Trophoblast cell (in vitro differentiated cells and primary cell): ENCODE data around the gene SFI1.
"Not testable (repeated sequence)": the region's sequence is repeated elsewhere in the genome, so short reads cannot be mapped to it uniquely, and the experiment has no call there.

Source experiments
- DNase-seq, 2 donors: peaks; one replicate each; pipeline ENCODE4 v3.0.0-alpha.2; 2016
- H2AFZ ChIP-seq: 2 replicates; pipeline ENCODE4 v1.6.1; 2013; ENCODE audit warnings: low read length, moderate library complexity, mild to moderate bottlenecking; ENCODE audit not compliant: insufficient read depth, poor library complexity
- H2AK5ac ChIP-seq: 2 replicates; pipeline ENCODE4 v1.6.1; 2013; ENCODE audit warnings: mild to moderate bottlenecking, low read length
- H2BK120ac ChIP-seq: 2 replicates; pipeline ENCODE4 v1.6.1; 2013; ENCODE audit warnings: low read length, mild to moderate bottlenecking, moderate library complexity; ENCODE audit not compliant: insufficient read depth, poor library complexity
- H2BK12ac ChIP-seq: 2 replicates; pipeline ENCODE4 v1.6.1; 2013; ENCODE audit warnings: mild to moderate bottlenecking, low read length, moderate library complexity
- H2BK5ac ChIP-seq: 2 replicates; pipeline ENCODE4 v1.6.1; 2013; ENCODE audit warnings: low read length, low read depth, moderate library complexity, mild to moderate bottlenecking; ENCODE audit not compliant: poor library complexity
- H3K14ac ChIP-seq: 2 replicates; pipeline ENCODE4 v1.6.1; 2013; ENCODE audit warnings: mild to moderate bottlenecking, low read length
- H3K18ac ChIP-seq: 2 replicates; pipeline ENCODE4 v1.6.1; 2013; ENCODE audit warnings: mild to moderate bottlenecking, low read length
- H3K23ac ChIP-seq: 2 replicates; pipeline ENCODE4 v1.6.1; 2013; ENCODE audit warnings: low read length
- H3K27ac ChIP-seq: 2 replicates; pipeline ENCODE4 v1.5.1; 2013; ENCODE audit warnings: low read depth, mild to moderate bottlenecking, inconsistent platforms, low read length, moderate library complexity
- H3K27me3 ChIP-seq: 2 replicates; pipeline ENCODE4 v1.6.1; 2013; ENCODE audit warnings: inconsistent platforms, mild to moderate bottlenecking, low read length, moderate library complexity; ENCODE audit not compliant: insufficient read depth
- H3K36me3 ChIP-seq, 2 experiments: 1 replicate in 1 of 2; 2 replicates in 1 of 2; pipeline ENCODE4 v1.6.1; 2013; ENCODE audit warnings: low read length in 2 of 2, mild to moderate bottlenecking in 2 of 2, moderate library complexity in 1 of 2; ENCODE audit not compliant: insufficient read depth in 2 of 2, control insufficient read depth in 1 of 2
- H3K4ac ChIP-seq: 2 replicates; pipeline ENCODE4 v1.6.1; 2013; ENCODE audit warnings: low read depth, mild to moderate bottlenecking, low read length, moderate library complexity
- H3K4me1 ChIP-seq, 2 experiments: 1 replicate in 1 of 2; 2 replicates in 1 of 2; pipeline ENCODE4 v1.6.1; 2013; ENCODE audit warnings: low read length in 2 of 2, mild to moderate bottlenecking in 2 of 2, moderate library complexity in 1 of 2; ENCODE audit not compliant: insufficient read depth in 2 of 2, control insufficient read depth in 1 of 2
- H3K4me2 ChIP-seq: 2 replicates; pipeline ENCODE4 v1.6.1; 2013; ENCODE audit warnings: inconsistent platforms, mild to moderate bottlenecking, low read length, moderate library complexity
- H3K4me3 ChIP-seq: 2 replicates; pipeline ENCODE4 v1.5.1; 2013; ENCODE audit warnings: mild to moderate bottlenecking, low read depth, low read length, inconsistent platforms
- H3K79me1 ChIP-seq: one replicate; pipeline ENCODE4 v1.6.1; 2013; ENCODE audit warnings: low read length
- H3K79me2 ChIP-seq: 2 replicates; pipeline ENCODE4 v1.6.1; 2013; ENCODE audit warnings: low read length, mild to moderate bottlenecking; ENCODE audit not compliant: control insufficient read depth, insufficient read depth, poor library complexity
- H3K9ac ChIP-seq: 2 replicates; pipeline ENCODE4 v1.6.1; 2013; ENCODE audit warnings: mild to moderate bottlenecking, low read length
- H3K9me3 ChIP-seq: 2 replicates; pipeline ENCODE4 v1.6.1; 2013; ENCODE audit warnings: low read depth, mild to moderate bottlenecking, control low read depth, inconsistent platforms, low read length; ENCODE audit not compliant: insufficient read depth
- H4K12ac ChIP-seq: 2 replicates; pipeline ENCODE4 v1.6.1; 2013; ENCODE audit warnings: low read depth, mild to moderate bottlenecking, low read length, moderate library complexity
- H4K8ac ChIP-seq: 2 replicates; pipeline ENCODE4 v1.6.1; 2013; ENCODE audit warnings: low read depth, mild to moderate bottlenecking, low read length, moderate library complexity
- H4K91ac ChIP-seq: one replicate; pipeline ENCODE4 v1.6.1; 2013; ENCODE audit warnings: low read depth, mild to moderate bottlenecking, low read length, moderate library complexity
- WGBS: extraction: QIAGEN DNeasy Blood & Tissue Kit; methylation state at CpG from one replicate; pipeline ENCODE4 v1.1.7; 2013; ENCODE audit warnings: missing lambda C conversion rate; ENCODE audit not compliant: insufficient read length, insufficient coverage; ENCODE audit errors: extremely low coverage; 5-methylcytosine and 5-hydroxymethylcytosine counted together

The SFI1 gene

GRCh38 chr22:31524132-31524531, 27.8 kb downstream of the SFI1 start:
- not testable (repeated sequence) for H3K27ac ChIP-seq, H3K18ac ChIP-seq, H2AK5ac ChIP-seq, H4K12ac ChIP-seq, H3K4me1 ChIP-seq, H3K23ac ChIP-seq, H3K36me3 ChIP-seq, H2BK5ac ChIP-seq, H3K9ac ChIP-seq, H4K91ac ChIP-seq, H3K79me2 ChIP-seq, H3K27me3 ChIP-seq, H3K14ac ChIP-seq, H4K8ac ChIP-seq, H2BK12ac ChIP-seq, H3K9me3 ChIP-seq, H3K4ac ChIP-seq, H3K4me2 ChIP-seq, DNase-seq, H2BK120ac ChIP-seq, H3K4me3 ChIP-seq, H2AFZ ChIP-seq, H3K79me1 ChIP-seq
- WGBS = no CpG with 5 or more reads among the region's 5 CpGs

- Histone ChIP-seq H3K36me3 (no peaks in the 10 kb centered on the region), H3K4ac (no peak overlapping the region), H3K9ac (no peak overlapping the region)
Observed at GRCh38 chr22:31526270-31526669, 29.9 kb downstream of the SFI1 start.

GRCh38 chr22:31530823-31531195, 34.5 kb downstream of the SFI1 start:
- Histone ChIP-seq H2AK5ac (no peak overlapping the region), H3K4me3 (no peak overlapping the region), H3K4me2 (no peak overlapping the region), H4K91ac (no peak overlapping the region), H3K79me2 (no peaks in the 10 kb centered on the region), H3K79me1 (no peaks in the 10 kb centered on the region), H3K4ac (no peak overlapping the region), H3K27me3 (no peaks in the 10 kb centered on the region), H3K9me3 (no peaks in the 10 kb centered on the region), H4K8ac (no peak overlapping the region), H2BK12ac (no peak overlapping the region), H3K9ac (no peak overlapping the region), H2BK120ac (no peak overlapping the region), H4K12ac (no peak overlapping the region), H3K4me1 (no peaks in the 10 kb centered on the region), H2AFZ (no peak overlapping the region), H2BK5ac (no peak overlapping the region), H3K18ac (no peak overlapping the region), H3K36me3 (no peaks in the 10 kb centered on the region), H3K27ac (no peak overlapping the region), H3K23ac (no peak overlapping the region), H3K14ac (no peak overlapping the region)
- DNase-seq = no peak
- no CpG with 5 or more reads among the region's 3 CpGs for WGBS

More at GRCh38 chr22:31526270-31526669, 29.9 kb downstream of the SFI1 start:
- Histone ChIP-seq H2BK12ac (no peak overlapping the region), H4K12ac (no peak overlapping the region), H3K4me2 (no peak overlapping the region), H3K18ac (no peak overlapping the region), H3K9me3 (no peaks in the 10 kb centered on the region), H4K8ac (no peak overlapping the region), H3K23ac (no peak overlapping the region), H3K27me3 (no peaks in the 10 kb centered on the region), H2AK5ac (no peak overlapping the region), H3K4me3 (no peak overlapping the region), H2AFZ (no peak overlapping the region), H3K4me1 (no peaks in the 10 kb centered on the region), H3K79me1 (no peaks in the 10 kb centered on the region), H3K79me2 (no peaks in the 10 kb centered on the region), H2BK120ac (no peak overlapping the region), H3K27ac (no peak overlapping the region), H2BK5ac (no peak overlapping the region), H3K14ac (no peak overlapping the region), H4K91ac (no peak overlapping the region)
- no CpG with 5 or more reads among the region's 7 CpGs for WGBS
- no peak for DNase-seq

GRCh38 chr22:31532060-31532459, 35.7 kb downstream of the SFI1 start:
- Histone ChIP-seq H3K14ac (no peak overlapping the region), H3K4ac (no peak overlapping the region), H3K4me2 (no peak overlapping the region), H3K79me1 (no peaks in the 10 kb centered on the region), H3K18ac (no peak overlapping the region), H3K23ac (no peak overlapping the region), H4K12ac (no peak overlapping the region), H4K91ac (no peak overlapping the region), H2BK12ac (no peak overlapping the region), H2AFZ (no peak overlapping the region), H3K9me3 (no peaks in the 10 kb centered on the region), H2BK5ac (no peak overlapping the region), H3K36me3 (no peaks in the 10 kb centered on the region), H3K27me3 (no peaks in the 10 kb centered on the region), H3K27ac (no peak overlapping the region), H2AK5ac (no peak overlapping the region), H2BK120ac (no peak overlapping the region), H3K9ac (no peak overlapping the region), H4K8ac (no peak overlapping the region), H3K4me1 (no peaks in the 10 kb centered on the region), H3K4me3 (no peak overlapping the region), H3K79me2 (no peaks in the 10 kb centered on the region)
- no CpG with 5 or more reads among the region's 1 CpG for WGBS
- no peak for DNase-seq
